HG03469 (cell line): ENCODE data around the gene PLXNA4.

Source experiments
- ATAC-seq: cut with Tn5 transposase; IDR thresholded peaks from one replicate; pipeline ENCODE4 v1.9.1; 2021; ENCODE audit warnings: mild to moderate bottlenecking, moderate library complexity, moderate number of reproducible peaks; ENCODE audit not compliant: unreplicated experiment

Gene PLXNA4

DNA sequence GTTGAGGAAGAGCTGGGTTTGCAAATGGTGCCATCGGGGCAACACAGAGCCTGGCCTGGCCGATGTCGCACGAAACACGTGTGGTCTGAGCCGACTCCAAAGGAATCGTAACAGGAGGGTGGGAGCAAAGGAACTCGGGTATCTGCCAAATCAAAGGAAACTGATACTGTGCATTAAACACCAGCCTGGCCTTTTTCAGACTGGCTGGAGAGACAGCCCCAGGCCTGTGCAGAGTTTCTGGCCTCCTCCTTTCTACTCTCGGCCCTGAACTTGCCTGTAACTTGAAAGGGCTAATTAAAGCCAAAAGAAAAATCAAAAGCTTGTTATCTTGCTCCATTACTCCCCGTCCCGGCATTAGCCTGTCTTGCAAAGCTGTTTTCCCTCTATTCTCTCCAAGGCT, 71.4 kb downstream of the PLXNA4 start:
- no peak for ATAC-seq

DNA sequence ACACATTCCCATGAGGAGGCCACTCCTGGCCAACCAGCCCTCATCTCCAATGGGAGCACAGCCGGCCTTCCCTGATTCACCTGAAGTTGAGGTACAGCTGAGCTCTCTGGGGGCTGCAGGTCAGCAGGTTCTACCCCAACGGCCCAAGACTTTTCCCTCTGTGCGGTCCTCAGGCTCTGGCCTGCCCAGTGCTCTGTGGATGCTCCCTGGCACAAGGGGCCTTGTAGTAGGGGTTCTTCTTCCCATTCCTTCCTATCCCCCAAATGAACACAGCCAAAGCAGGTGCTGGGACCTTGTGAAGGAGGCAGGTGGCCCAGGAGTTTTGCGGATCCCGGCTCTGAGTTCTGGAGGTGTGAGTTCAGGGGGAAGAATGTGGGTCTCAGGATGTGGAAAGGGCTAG, 72.2 kb downstream of the PLXNA4 start:
- no peak for ATAC-seq

DNA sequence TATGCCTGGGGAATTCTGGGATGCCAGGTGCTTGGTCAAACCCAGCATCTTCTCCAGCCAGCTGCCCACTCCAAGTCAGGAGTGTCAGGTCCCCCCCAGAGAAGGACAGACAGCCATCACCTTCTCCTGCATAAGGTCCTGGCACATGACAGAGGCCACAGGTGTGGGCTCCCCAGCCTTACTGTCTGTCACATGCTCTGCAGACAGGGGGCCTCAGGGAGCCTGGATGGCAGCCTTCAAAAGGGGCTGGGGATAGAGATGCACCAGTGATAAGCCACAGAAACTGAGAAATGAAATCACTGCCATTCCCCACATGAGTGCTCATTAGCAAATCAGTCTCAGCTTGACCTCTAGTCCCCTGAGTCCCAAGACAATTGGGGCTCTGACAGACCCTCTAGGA, 72.9 kb downstream of the PLXNA4 start:
- no peak for ATAC-seq

DNA sequence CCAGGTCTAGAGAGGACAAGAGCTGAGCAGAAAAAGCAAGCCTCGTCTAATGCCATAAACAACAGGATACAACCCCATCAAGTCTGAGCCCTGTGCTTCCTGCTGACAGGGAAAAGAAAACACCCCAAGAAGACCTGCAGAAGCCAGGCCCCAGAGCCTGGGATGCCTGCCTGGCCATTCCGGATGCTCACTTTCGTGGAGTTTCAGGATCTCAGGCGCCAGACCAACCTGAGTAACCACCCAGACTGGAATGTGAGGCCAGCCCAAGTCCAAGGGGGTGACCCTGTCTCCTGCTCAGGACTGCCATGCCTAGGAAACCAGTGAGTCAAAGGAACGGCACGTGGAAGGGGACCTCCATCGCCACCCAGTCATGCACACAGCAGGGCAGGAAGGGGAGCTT, 74.3 kb downstream of the PLXNA4 start:
- ATAC-seq: no peak

DNA sequence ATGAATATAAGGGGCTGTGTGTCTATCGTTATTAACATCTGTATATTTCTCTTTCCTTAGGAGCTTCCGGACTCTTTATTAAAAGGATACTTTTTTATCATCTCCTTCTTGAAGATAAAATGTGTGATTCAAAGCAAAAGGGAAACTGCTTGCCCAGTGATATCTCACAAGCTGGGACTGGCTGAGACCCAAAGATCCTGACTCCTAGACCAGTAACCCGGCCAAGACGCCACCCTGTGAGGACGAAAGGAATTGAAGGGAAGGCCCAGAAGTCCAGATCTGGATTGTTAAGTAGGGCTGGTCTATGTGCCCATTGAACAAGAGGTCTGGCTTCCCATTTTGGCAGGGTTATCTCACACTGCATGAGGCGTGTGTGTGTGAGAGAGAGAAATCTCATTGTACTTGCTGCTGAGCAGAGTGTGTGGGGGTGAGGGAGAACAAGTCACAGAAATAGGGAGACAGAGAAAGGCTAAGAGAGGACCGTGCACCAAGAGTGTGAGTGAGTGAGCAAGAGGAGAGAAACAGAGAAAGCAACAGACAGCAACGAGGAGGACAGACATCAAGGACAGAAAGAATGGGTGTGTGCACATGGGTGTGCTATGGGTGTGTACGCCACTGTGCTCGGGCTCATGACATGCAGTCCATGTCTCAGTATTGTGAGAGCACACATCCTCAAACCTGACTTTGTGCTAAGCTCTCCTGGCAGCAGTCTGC, 75.4 kb downstream of the PLXNA4 start:
- ATAC-seq: no peak

DNA sequence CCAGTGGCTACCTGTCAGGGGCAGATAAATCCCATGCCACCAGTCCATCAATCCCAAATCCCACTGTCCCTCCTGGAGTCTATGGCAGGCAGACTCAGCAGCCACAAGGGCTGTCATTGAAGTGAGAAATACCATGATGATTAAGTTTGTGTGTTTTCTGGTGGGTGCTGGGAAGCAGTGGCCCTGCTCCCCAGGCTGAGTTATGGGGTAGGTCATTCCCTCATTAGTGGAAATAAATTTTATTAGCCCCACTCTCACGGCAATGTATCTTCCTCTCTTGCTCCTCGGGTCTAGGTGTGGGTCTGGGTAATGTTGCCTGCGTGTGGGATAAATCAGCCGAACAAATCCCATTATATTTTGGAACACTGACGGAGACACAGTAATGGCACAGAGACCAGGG, 76.8 kb downstream of the PLXNA4 start:
- ATAC-seq: no peak

DNA sequence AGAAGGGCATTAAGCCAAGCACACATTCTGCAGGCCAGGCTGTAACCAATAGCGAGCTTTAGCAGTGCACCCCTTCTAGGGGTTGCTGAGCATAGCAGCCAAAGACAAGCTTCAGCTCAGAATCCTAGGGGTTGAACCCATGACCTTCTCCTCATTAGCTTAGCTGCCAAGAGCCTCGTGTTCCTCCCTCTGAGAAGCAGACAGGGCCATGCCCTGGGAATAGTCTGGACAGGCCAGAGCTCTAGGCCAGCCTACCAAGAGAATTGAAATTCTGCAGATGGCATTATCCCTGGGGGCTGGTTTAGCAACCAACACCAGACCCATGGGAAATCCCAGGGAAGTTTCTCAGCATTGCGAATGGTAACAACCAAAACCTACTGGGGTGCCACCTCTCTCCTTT, 77.2 kb downstream of the PLXNA4 start:
- ATAC-seq: no peak

DNA sequence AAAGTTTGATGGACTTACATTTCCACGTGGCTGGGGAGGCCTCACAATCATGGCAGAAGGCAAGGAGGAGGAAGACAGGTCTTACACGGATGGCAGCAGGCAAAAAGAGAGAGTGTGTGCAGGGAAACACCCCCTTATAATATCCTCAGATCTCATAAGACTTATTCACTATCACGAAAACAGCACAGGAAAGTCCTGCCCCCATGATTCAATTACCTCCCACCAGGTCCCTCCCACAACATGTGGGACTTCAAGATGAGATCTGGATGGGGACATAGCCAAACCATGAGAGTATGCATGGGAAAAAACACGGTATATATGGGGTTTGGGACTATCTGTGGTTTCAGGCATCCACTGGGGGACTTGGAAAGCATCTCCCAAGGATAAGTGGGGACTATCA, 78.0 kb downstream of the PLXNA4 start:
- ATAC-seq: no peak

DNA sequence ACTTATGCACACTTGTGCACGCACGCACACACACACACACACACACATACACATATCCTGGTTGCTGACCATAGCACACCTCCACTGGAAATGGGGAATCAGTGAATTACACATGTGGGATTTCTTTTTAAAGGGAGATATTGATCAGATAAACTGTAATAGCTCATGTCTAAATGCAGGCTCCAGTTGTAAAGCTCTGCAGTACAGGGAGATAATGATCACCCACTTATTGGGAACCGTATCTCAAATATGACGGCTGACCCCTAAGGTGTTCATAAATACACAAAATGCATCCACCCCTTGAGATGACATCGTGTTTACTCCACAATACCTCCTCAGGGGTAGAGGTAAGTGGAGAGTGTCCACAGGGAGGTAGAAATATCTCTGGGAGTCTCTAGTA, 79.2 kb downstream of the PLXNA4 start:
- no peak for ATAC-seq

DNA sequence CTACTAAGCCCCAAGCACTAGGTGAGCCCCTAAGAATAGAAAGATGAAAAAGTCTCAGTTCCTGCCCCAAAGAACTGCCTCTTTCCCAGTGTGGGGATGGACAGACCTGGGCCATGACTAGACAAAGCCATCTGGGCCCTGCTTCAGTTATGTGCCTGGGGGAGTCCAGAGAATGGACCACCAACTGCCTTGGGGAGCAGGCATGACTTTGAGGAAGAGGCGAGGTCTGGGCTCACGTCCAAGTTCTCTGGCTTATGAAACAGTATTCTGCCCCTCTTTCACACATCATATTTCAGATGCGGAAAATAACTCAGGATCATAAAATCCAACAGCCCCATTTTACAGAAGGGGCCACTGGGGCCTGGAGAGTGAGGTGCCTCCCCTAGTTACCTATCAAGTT, 80.3 kb downstream of the PLXNA4 start:
- no peak for ATAC-seq

DNA sequence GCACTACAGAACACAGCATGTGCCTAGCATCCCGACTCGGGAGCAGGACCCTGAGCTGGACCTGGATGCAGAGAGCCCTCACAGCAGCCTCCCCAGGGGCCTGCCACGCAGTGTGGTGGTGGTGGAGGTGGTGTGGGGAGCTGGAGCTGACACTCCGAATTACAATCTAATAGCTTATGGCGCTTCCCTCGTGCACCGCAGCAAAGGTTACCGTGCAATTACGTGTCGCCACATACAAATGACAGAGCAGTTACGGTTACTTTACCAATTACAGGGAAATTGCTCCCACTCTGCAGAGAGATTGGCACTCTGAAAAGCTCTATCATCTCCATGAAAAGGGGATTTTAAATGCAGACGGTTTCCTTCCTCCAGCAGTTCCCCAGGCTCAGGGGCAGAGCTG, 81.8 kb downstream of the PLXNA4 start:
- no peak for ATAC-seq

DNA sequence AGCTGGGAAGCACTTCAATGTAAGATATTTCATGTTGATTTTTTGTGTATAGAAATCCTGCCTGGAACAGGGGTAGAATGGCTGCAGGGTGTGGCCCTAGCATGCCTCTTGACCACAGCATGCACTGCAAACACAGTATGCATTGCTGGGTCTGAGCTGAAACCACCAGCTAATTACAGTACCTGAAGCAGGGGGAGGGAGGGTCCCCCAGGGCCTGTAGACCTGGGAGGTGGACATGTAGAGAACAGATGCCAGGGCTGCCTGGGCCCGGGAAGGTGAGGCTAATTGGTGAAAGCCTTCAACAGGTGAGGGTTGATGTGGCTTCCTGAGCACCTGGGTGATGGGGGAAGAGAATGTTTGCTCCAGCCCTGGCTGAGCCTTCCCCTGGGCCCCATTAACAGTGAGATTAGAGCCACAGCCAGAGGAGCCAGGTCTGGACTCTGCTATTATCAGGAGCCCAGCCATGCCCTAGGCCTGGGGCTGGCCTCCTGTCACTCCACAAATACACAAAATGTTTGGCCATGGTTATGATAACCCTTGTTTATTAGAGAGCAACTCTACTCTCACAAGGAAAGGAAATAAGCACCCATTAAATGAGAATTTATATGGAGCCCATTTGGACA, 83.3 kb downstream of the PLXNA4 start:
- ATAC-seq: no peak

DNA sequence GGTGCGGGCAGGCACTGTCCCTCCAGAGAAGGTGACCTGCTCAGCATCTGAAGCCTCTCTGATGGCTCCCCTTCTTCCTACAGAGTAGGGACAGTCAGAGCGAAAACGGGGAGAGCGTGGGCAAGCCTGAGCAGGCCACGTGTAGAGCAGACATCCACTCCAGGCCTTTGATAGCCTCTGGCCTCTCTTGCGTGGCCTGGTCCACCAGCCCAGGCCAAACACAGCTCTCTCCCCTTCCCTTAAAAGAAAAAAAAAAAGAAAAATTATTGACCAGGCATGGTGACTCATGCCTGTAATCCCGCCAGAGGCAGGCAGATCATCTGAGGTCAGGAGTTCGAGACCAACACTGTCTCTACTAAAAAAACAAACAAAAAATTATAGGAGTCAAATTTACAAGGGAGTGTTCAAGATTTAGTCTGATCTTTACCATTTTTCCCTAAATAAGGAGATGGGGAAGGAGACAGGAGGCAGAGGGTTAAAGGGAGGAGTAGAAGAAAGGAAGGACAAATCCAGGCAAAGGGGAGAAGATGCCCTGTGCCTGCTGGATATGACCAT, 84.8 kb downstream of the PLXNA4 start:
- ATAC-seq: no peak

DNA sequence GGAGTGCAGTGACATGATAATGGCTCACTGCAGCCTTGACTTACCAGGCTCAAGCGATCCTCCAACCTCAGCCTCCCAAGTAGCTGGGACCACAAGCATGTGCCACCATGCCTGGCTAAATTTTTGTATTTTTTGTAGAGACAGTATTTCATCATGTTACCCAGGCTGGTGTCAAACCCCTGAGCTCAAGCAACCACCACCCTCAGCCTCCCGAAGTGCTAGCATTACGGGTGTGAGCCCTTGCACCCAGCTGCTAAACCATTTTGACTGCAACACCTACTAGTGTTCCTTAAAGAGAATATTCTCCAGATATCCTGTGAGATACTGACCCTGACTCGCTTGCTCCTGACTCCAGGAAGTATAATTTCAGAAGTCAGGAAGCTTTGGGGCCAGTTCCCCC, 85.8 kb downstream of the PLXNA4 start:
- ATAC-seq: no peak

DNA sequence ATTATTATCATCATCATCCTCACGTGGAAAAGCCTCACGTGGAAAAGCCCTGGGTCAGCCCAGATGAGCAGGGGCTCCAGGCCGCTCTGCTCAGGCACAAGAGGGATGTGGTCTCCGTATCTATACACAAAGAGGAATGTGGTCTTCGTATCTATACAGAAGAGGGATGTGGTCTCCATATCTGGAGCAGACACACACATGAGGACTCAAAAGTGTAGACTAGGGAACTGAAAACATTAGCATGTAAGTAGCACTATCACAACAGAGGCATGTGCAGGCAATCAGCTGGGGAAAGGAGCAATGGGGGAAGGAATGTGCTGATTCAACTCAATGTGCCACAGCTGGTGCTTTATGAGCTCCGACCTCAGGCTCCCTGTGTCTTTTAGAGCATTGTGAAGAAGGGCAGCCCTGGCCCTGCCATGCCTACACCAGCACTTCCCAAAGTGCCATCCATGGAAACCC, 86.5 kb downstream of the PLXNA4 start:
- ATAC-seq: no peak

DNA sequence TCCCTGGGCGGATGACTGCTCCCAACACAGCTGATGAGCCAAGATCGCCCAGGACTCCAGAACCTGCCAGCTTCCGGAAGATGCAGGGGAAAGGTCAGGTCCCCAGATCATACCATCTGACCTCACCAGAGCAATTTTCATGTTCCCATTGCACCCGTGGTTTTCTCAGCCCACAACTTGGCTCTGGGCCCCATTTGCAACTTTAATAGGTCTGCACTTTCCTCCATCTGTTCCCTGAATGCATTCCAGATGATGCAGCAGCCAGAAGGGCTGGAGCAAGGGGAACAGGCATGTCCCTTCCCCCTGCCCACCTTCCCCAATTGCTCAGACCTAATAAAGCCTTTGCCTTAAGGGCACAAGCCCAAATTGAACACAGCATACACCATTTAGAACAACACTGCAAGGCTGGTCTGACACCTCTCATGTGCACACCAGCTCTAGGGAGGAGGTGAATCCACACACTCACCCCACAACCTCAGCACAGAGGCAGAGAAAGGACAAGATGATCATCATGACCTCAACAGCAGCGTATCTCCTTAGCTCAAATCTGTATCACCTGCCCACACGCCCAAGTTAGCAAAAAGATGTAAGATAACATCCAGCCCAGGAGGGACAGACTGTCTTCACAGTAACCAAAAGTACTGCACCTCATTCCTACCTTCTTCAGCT, 87.5 kb downstream of the PLXNA4 start:
- ATAC-seq: no peak

DNA sequence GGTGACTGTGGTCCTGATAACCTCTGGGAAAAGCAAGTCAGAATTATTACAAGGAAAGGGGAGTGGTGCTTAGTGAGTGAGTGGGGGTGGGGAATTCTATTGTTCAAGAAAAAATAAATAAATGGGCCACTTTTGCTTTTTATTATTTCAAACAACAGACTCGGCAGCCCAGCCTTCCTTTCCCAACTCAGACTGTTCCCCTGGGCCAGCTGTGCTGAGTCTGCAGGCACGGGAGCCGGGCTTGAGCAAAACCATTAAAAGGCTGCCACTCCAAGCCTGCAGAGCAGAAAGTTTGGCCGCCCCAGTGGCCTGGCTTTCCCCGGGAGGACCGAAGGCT, 90.0 kb downstream of the PLXNA4 start:
- no peak for ATAC-seq

DNA sequence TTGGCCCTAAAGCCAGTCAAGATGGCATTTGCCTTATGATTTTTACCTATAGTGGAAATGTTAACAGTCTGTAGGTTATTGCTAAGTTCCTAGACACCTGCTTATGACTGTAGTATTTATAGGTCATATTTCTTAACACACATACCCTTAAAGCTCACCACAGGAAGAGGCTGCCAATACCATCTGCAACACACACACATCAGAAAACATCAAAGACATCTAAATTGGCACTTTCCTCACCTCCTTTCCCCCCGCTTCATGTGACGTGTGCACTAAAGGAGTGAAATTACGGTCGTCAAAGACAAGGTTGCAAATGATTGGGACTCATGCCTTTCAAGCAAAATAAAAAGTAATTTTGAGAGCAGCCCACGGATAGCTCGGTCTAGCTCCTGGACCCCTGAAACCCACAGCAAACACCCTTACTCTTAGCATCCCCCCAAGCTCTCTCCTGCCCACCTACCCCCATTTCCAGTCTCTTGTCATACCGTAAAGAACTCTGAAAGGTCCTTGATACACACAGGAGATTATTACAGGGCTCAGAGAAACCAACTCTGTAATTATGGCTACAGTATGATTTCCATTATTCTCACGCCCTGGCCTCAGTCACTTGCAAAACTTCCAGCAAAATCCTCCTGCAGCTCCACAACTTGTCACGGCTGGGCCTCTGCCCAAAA, 90.5 kb downstream of the PLXNA4 start:
- no peak for ATAC-seq

DNA sequence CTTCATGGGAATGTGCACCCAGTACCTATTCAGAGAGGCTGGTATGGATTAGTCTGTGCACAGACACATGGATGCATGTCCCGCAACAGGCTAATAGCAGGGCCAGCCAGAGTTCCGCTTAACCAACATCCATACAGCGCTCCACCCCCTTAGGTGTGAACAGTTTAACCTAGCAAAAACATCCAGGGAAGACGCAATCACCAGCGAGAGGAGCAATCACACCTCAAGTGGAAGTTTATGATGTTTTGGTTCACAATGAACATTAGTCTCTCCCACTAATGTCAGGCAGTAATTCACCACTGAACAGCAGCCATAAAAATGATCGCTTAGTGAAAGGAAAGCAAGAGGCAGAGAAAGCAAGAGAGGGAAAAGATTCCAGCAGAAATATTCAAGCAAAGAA, 91.1 kb downstream of the PLXNA4 start:
- ATAC-seq: no peak

DNA sequence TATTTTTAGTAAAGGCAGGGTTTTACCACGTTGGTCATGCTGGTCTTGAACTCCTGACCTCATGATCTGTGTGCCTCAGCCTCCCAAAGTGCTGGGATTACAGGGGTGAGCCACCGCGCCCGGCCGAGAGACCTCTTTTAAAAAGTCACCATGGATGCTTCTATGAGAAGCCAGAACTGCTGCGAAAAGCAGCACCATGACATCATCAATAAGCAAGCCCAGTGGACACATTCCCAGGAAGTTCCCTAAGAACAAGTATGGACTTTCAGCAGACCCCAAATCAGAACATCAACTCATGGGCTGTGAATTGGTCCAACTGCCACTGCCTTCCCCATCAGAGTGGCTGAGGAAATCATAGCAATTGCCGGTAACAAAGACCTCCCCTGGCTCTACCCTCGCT, 93.4 kb downstream of the PLXNA4 start:
- no peak for ATAC-seq

DNA sequence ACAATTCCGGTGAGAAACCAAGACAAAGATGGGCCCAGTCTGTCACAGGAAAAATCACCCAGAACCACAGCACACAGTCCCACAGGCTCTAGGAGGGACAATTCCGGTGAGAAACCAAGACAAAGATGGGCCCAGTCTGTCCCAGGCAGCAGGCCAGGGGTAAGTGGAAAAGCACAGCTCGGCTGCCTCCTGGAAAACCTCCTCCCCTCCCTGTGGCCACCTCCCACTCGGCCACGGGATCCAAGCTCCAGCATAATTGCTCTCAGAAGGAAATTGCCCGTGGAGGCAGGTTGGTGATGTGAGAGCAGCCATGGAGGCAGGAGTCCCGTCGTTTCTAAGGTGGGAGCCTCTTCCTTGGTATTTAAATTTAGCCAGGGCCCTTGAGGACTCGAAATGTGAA, 95.7 kb downstream of the PLXNA4 start:
- no peak for ATAC-seq

DNA sequence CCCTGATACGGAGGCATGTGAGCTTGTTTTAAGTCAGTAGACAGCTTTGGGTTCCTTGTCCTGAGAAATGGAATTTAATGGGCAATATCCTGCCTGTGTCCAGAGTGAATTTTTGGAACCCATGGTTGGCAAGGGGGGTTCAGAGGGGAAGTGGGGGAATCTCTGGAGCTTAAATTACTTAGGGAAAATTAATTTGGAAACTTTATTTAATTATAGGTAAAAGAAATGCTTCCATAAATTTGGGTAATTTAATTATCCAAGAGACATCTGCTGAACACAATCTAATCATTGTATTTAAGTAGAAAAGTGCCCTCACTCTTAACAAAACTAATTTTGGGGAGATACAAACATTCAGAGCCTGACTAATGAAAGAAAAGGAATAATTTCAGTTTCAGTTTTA, 99.7 kb downstream of the PLXNA4 start:
- ATAC-seq: no peak
